Karpas-422 (cell line): ENCODE results near the gene SH3PXD2B. TPM values are rescaled to one million over a fixed set of nuclear protein-coding genes. Genes with fewer than 3 reads are reported as not detected.
A peak's percentile ranks its signal among the peaks of the same experiment; 100 is the strongest.

Experiments
- DNase-seq: peaks from one replicate; pipeline ENCODE4 v3.0.0-alpha.2; 2015
- H2AFZ ChIP-seq: fragments of 200-600 bp; sonication (generic); 2 replicates; pipeline ENCODE4 v1.6.1; 2014; ENCODE audit warnings: antibody characterized with exemption, low read length, mixed read lengths
- H3K27ac ChIP-seq: fragments of 200-600 bp; sonication (generic); 2 replicates; pipeline ENCODE4 v1.5.1; 2014; ENCODE audit warnings: mild to moderate bottlenecking, low read length, moderate library complexity
- H3K27me3 ChIP-seq: fragments of 200-600 bp; sonication (generic); 2 replicates; pipeline ENCODE4 v1.6.1; 2014; ENCODE audit warnings: low read length, mixed read lengths
- H3K36me3 ChIP-seq: fragments of 200-600 bp; sonication (generic); 2 replicates; pipeline ENCODE4 v1.6.1; 2014; ENCODE audit warnings: low read length, mixed read lengths; ENCODE audit not compliant: insufficient read depth
- H3K4me1 ChIP-seq: fragments of 200-600 bp; sonication (generic); 2 replicates; pipeline ENCODE4 v1.6.1; 2014; ENCODE audit warnings: mild to moderate bottlenecking, low read length, mixed read lengths
- H3K4me2 ChIP-seq: fragments of 200-600 bp; sonication (generic); 2 replicates; pipeline ENCODE4 v1.6.1; 2014; ENCODE audit warnings: low read length, low read depth, mild to moderate bottlenecking; ENCODE audit not compliant: poor library complexity, severe bottlenecking
- H3K4me3 ChIP-seq: fragments of 200-600 bp; sonication (generic); 2 replicates; pipeline ENCODE4 v1.5.1; 2014; ENCODE audit warnings: mild to moderate bottlenecking, antibody characterized with exemption, low read length, mixed read lengths
- H3K79me2 ChIP-seq: fragments of 200-600 bp; sonication (generic); 2 replicates; pipeline ENCODE4 v1.6.1; 2014; ENCODE audit warnings: mild to moderate bottlenecking, low read length, mixed read lengths
- H3K9ac ChIP-seq: fragments of 200-600 bp; sonication (generic); 2 replicates; pipeline ENCODE4 v1.6.0; 2014; ENCODE audit warnings: low read length
- H3K9me2 ChIP-seq: fragments of 200-600 bp; sonication (generic), shearing (Covaris generic); replicated peaks from 2 replicates; pipeline ENCODE4 v1.6.0; 2014; ENCODE audit warnings: mild to moderate bottlenecking, low read length, moderate library complexity; ENCODE audit not compliant: insufficient read depth
- H3K9me3 ChIP-seq: fragments of 300-700, 200-600 bp; sonication (generic); 2 replicates; pipeline ENCODE4 v1.6.1; 2014; ENCODE audit warnings: low read length, mixed read lengths
- H4K20me1 ChIP-seq: fragments of 200-600 bp; sonication (generic); 2 replicates; pipeline ENCODE4 v1.6.1; 2014; ENCODE audit warnings: mild to moderate bottlenecking, antibody characterized with exemption, low read length, low read depth; ENCODE audit not compliant: insufficient read depth
- total RNA-seq: library from RNA; depleted of rRNA; stranded (reverse); fragments of >200 nt; shearing (Covaris generic); gene quantifications from 2 replicates; pipeline ENCODE4 v1.2.3, GENCODE V29; 2014; ENCODE audit warnings: low replicate concordance

The SH3PXD2B gene
- total RNA-seq, 1 experiment from 2014 or later: 0.15 TPM

GRCh38 chr5:172380301-172380986, 73.9 kb downstream of the SH3PXD2B start:
- H3K27me3 ChIP-seq: no peaks in the 10 kb centered on the region
- no peak overlapping the region for H3K27ac ChIP-seq
- H4K20me1 ChIP-seq: no peaks in the 10 kb centered on the region
- H3K36me3 ChIP-seq: no peaks in the 10 kb centered on the region
- H3K9me3 ChIP-seq: no peaks in the 10 kb centered on the region
- H3K9ac ChIP-seq: no peak overlapping the region
- no peaks in the 10 kb centered on the region for H3K9me2 ChIP-seq
- no peaks in the 10 kb centered on the region for H3K4me1 ChIP-seq
- no peak overlapping the region for H3K4me3 ChIP-seq
- H2AFZ ChIP-seq: no peak overlapping the region
- no peak overlapping the region for H3K4me2 ChIP-seq
- no peaks in the 10 kb centered on the region for H3K79me2 ChIP-seq
- no peak for DNase-seq

GRCh38 chr5:172379481-172379880, 74.8 kb downstream of the SH3PXD2B start:
- no peak for DNase-seq
- H3K9me2 ChIP-seq: no peaks in the 10 kb centered on the region
- H3K79me2 ChIP-seq: no peaks in the 10 kb centered on the region

GRCh38 chr5:172377856-172378255, 76.5 kb downstream of the SH3PXD2B start:
- H3K9me3 ChIP-seq: no peaks in the 10 kb centered on the region
- H3K36me3 ChIP-seq: no peaks in the 10 kb centered on the region
- no peaks in the 10 kb centered on the region for H4K20me1 ChIP-seq
- DNase-seq: no peak
- no peaks in the 10 kb centered on the region for H3K27me3 ChIP-seq
- H3K27ac ChIP-seq: no peak overlapping the region
- no peak overlapping the region for H3K9ac ChIP-seq
- H3K9me2 ChIP-seq: no peaks in the 10 kb centered on the region
- H3K79me2 ChIP-seq: no peaks in the 10 kb centered on the region
- H2AFZ ChIP-seq: no peak overlapping the region
- H3K4me3 ChIP-seq: no peak overlapping the region
- no peaks in the 10 kb centered on the region for H3K4me1 ChIP-seq
- no peak overlapping the region for H3K4me2 ChIP-seq

More at GRCh38 chr5:172379481-172379880, 74.8 kb downstream of the SH3PXD2B start:
- H3K36me3 ChIP-seq: no peaks in the 10 kb centered on the region
- H3K4me2 ChIP-seq: no peak overlapping the region
- no peaks in the 10 kb centered on the region for H4K20me1 ChIP-seq
- H3K4me3 ChIP-seq: no peak overlapping the region
- H3K9me3 ChIP-seq: no peaks in the 10 kb centered on the region
- H2AFZ ChIP-seq: no peak overlapping the region
- no peaks in the 10 kb centered on the region for H3K27me3 ChIP-seq
- H3K9ac ChIP-seq: no peak overlapping the region
- H3K4me1 ChIP-seq: no peaks in the 10 kb centered on the region
- H3K27ac ChIP-seq: no peak overlapping the region

DNA sequence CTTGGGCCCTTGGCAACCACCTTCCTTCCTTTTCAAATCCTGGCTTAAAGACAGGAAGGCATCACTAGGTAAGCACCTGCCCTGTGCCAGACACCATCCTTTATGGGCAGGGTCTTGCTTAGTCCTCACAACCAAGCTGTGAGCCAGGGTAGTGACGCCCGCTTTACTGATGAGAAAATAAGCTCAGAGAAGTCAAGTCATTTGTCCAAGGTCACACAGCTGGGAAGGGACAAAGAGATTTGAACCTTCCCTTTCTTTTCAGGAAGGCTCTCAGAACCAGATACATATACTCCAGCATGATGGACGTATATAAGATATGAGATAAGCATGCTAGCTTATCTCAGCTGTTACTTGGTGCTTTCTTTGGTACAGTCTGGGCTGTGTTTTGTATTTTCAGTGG, 76.9 kb downstream of the SH3PXD2B start:
- no peaks in the 10 kb centered on the region for H3K27me3 ChIP-seq

GRCh38 chr5:172374783-172375182, 79.5 kb downstream of the SH3PXD2B start:
- Histone ChIP-seq H4K20me1 (no peaks in the 10 kb centered on the region), H3K4me2 (no peak overlapping the region), H2AFZ (no peak overlapping the region), H3K27ac (no peak overlapping the region), H3K36me3 (no peaks in the 10 kb centered on the region), H3K9me2 (no peaks in the 10 kb centered on the region), H3K79me2 (no peaks in the 10 kb centered on the region), H3K9ac (no peak overlapping the region), H3K9me3 (peaks cover 12% of the 10 kb centered on the region), H3K4me3 (no peak overlapping the region), H3K4me1 (no peaks in the 10 kb centered on the region), H3K27me3 (no peaks in the 10 kb centered on the region)
- no peak for DNase-seq

More for the DNA sequence above, 76.9 kb downstream of the SH3PXD2B start:
- Histone ChIP-seq H3K4me2 (no peak overlapping the region), H3K9me2 (no peaks in the 10 kb centered on the region), H3K79me2 (no peaks in the 10 kb centered on the region), H3K9me3 (no peaks in the 10 kb centered on the region), H3K4me3 (no peak overlapping the region), H3K9ac (no peak overlapping the region), H3K27ac (no peak overlapping the region), H3K36me3 (no peaks in the 10 kb centered on the region), H4K20me1 (no peaks in the 10 kb centered on the region), H2AFZ (no peak overlapping the region), H3K4me1 (no peaks in the 10 kb centered on the region)
- no peak for DNase-seq

GRCh38 chr5:172373680-172374079, 80.6 kb downstream of the SH3PXD2B start:
- no peak for DNase-seq
- Histone ChIP-seq H3K4me3 (no peak overlapping the region), H3K27me3 (no peaks in the 10 kb centered on the region), H4K20me1 (no peaks in the 10 kb centered on the region), H3K4me1 (no peaks in the 10 kb centered on the region), H2AFZ (no peak overlapping the region), H3K36me3 (no peaks in the 10 kb centered on the region), H3K79me2 (no peaks in the 10 kb centered on the region), H3K9me2 (no peaks in the 10 kb centered on the region), H3K4me2 (no peak overlapping the region), H3K27ac (no peak overlapping the region), H3K9me3 (peaks cover 12% of the 10 kb centered on the region), H3K9ac (no peak overlapping the region)

DNA sequence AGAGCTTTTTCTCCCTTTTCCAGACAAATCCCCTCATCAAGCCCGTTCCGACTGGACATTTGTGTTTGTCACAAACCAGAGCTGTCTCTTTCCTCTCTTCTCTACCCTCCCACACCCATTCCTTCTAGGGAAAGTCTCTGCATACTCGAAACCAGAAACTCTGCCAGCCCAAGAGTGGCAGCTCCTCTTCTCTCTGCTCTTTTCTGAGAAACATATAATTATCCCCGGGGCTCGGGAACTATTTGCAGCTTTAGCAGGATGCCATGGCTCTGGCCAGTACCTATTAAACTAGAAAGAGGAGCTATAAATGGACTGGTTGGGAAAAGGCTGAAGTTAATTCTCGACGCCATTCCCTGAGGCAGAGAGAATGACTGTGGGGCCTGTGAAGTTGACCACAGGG, 82.6 kb downstream of the SH3PXD2B start:
- Histone ChIP-seq H3K36me3 (no peaks in the 10 kb centered on the region), H2AFZ (no peak overlapping the region), H3K27me3 (no peaks in the 10 kb centered on the region), H3K4me1 (no peaks in the 10 kb centered on the region), H3K79me2 (no peaks in the 10 kb centered on the region), H3K27ac (no peak overlapping the region), H3K4me2 (no peak overlapping the region), H3K9ac (no peak overlapping the region), H3K9me3 (peaks cover 12% of the 10 kb centered on the region), H3K4me3 (no peak overlapping the region), H3K9me2 (no peaks in the 10 kb centered on the region), H4K20me1 (no peaks in the 10 kb centered on the region)
- no peak for DNase-seq

- H4K20me1 ChIP-seq: no peaks in the 10 kb centered on the region
- no peak overlapping the region for H3K9ac ChIP-seq
- H3K27ac ChIP-seq: no peak overlapping the region
- no peaks in the 10 kb centered on the region for H3K36me3 ChIP-seq
- H3K4me1 ChIP-seq: no peaks in the 10 kb centered on the region
- no peaks in the 10 kb centered on the region for H3K79me2 ChIP-seq
- H3K9me2 ChIP-seq: no peaks in the 10 kb centered on the region
- H2AFZ ChIP-seq: no peak overlapping the region
- no peaks in the 10 kb centered on the region for H3K27me3 ChIP-seq
- no peak overlapping the region for H3K4me2 ChIP-seq
- H3K4me3 ChIP-seq: no peak overlapping the region
- peaks cover 12% of the 10 kb centered on the region for H3K9me3 ChIP-seq
- peak; percentile 84 for DNase-seq
Measured at GRCh38 chr5:172370648-172371545, 83.4 kb downstream of the SH3PXD2B start.
